HepG2 (cell line): ENCODE measurements around the gene LMAN1L. TPM values are rescaled to one million over a fixed set of nuclear protein-coding genes. Genes with fewer than 3 reads are reported as not detected.

Experiments
- ATF7-NPFF ChIP-seq: sonication (generic); formaldehyde crosslinking; IDR thresholded peaks from 2 replicates; pipeline ENCODE4 v1.8.1; 2023; ENCODE audit warnings: mild to moderate bottlenecking, low read depth, missing genetic modification reagents, moderate library complexity
- CHCHD3 ChIP-seq: sonication (generic); formaldehyde crosslinking; IDR thresholded peaks from 2 replicates; pipeline ENCODE4 v1.8.0; 2022; ENCODE audit warnings: mild to moderate bottlenecking, missing genetic modification reagents, moderate library complexity
- GTF2F1 ChIP-seq: fragments of 150-350 bp; IDR thresholded peaks from 2 replicates; pipeline ENCODE4 v1.6.1; 2014; ENCODE audit warnings: low read length
- KDM4B ChIP-seq: sonication (generic); formaldehyde crosslinking; IDR thresholded peaks from 2 replicates; pipeline ENCODE4 v1.4.0; 2020; ENCODE audit warnings: missing genetic modification reagents
- MIXL1 ChIP-seq: IDR thresholded peaks from 2 replicates; pipeline ENCODE4 v1.6.1; 2016
- PCBP2 ChIP-seq: fragments of 200-400 bp; formaldehyde crosslinking; optimal IDR thresholded peaks from 2 replicates; pipeline ENCODE3; 2018; ENCODE audit warnings: low read length, low read depth; ENCODE audit not compliant: poor library complexity, severe bottlenecking
- TEF ChIP-seq: sonication (generic); formaldehyde crosslinking; IDR thresholded peaks from 2 replicates; pipeline ENCODE4 v1.5.0; 2020; ENCODE audit warnings: missing genetic modification reagents
- XBP1 ChIP-seq: sonication (generic); formaldehyde crosslinking; IDR thresholded peaks from 2 replicates; pipeline ENCODE4 v1.5.0; 2020; ENCODE audit warnings: missing genetic modification reagents
- ZBTB20 ChIP-seq: sonication (generic); formaldehyde crosslinking; IDR thresholded peaks from 2 replicates; pipeline ENCODE4 v1.8.1; 2023; ENCODE audit warnings: missing genetic modification reagents, low read depth, mild to moderate bottlenecking, borderline replicate concordance
- ZFY ChIP-seq: sonication (generic); formaldehyde crosslinking; IDR thresholded peaks from 2 replicates; pipeline ENCODE4 v1.4.0; 2020; ENCODE audit warnings: missing genetic modification reagents
- ZNF10 ChIP-seq: sonication (generic); formaldehyde crosslinking; IDR thresholded peaks from 2 replicates; pipeline ENCODE4 v1.4.0; 2020; ENCODE audit warnings: mild to moderate bottlenecking, low read depth, missing genetic modification reagents, borderline replicate concordance
- ZNF230 ChIP-seq: sonication (generic); formaldehyde crosslinking; IDR thresholded peaks from 2 replicates; pipeline ENCODE4 v1.4.0; 2020; ENCODE audit warnings: mild to moderate bottlenecking, missing genetic modification reagents
- ZNF598 ChIP-seq: sonication (generic); formaldehyde crosslinking; IDR thresholded peaks from 2 replicates; pipeline ENCODE4 v1.5.1; 2020; ENCODE audit warnings: mild to moderate bottlenecking, missing genetic modification reagents, borderline replicate concordance
- ZNF768 ChIP-seq: sonication (generic); formaldehyde crosslinking; IDR thresholded peaks from 2 replicates; pipeline ENCODE4 v1.4.0; 2020; ENCODE audit warnings: missing genetic modification reagents
- ZNF816 ChIP-seq: sonication (generic); formaldehyde crosslinking; IDR thresholded peaks from 2 replicates; pipeline ENCODE4 v1.8.0; 2022; ENCODE audit warnings: missing genetic modification reagents, mild to moderate bottlenecking, borderline replicate concordance
- ZNF878 ChIP-seq: sonication (generic); formaldehyde crosslinking; IDR thresholded peaks from 2 replicates; pipeline ENCODE4 v1.8.1; 2023; ENCODE audit warnings: mild to moderate bottlenecking, missing genetic modification reagents, moderate library complexity
- ZSCAN20 ChIP-seq: sonication (generic); formaldehyde crosslinking; IDR thresholded peaks from 2 replicates; pipeline ENCODE4 v1.4.0; 2020; ENCODE audit warnings: missing genetic modification reagents, mild to moderate bottlenecking, borderline replicate concordance
- polyA plus RNA-seq, 8 experiments: library from polyadenylated mRNA; depleted of rRNA in 3 of 8; stranded (reverse) in 7 of 8; unstranded in 1 of 8; fragments of >200 nt; fragmentation: Illumina TruSeq in 4 of 8; extraction: Trizol in 4 of 8; gene quantifications; 2 replicates each; pipeline versions ENCODE4 v1.2.1 to v1.2.3, GENCODE V29; 2011 to 2016; ENCODE audit warnings: low read depth in 4 of 8, missing spikeins in 1 of 8, mixed read lengths in 1 of 8; ENCODE audit not compliant: insufficient read depth in 1 of 8
- total RNA-seq, 5 experiments: library from RNA; depleted of rRNA; stranded (reverse); fragments of >200 nt; fragmentation: Illumina TruSeq; extraction: Trizol; gene quantifications; 2 replicates each; pipeline ENCODE4 v1.2.3, GENCODE V29; 2016; ENCODE audit warnings: low read depth in 1 of 5
- TF ChIP-seq, protein P1 (sequence below): sonication (generic); formaldehyde crosslinking; conservative IDR thresholded peaks from 2 replicates; pipeline ENCODE4 v1.5.0; 2020; ENCODE audit warnings: missing genetic modification reagents
- TF ChIP-seq, protein P2 (sequence below): IDR thresholded peaks from 2 replicates; pipeline ENCODE4 v1.6.1; 2018; ENCODE audit warnings: missing genetic modification reagents, mild to moderate bottlenecking, missing compliant biosample characterization
- TF ChIP-seq, protein P3 (sequence below): sonication (generic); formaldehyde crosslinking; IDR thresholded peaks from 2 replicates; pipeline ENCODE4 v1.5.0; 2020; ENCODE audit warnings: mild to moderate bottlenecking, missing genetic modification reagents, borderline replicate concordance

The LMAN1L gene
- total and polyA plus RNA-seq, 2 of the 13 experiments (the other 11 are each of a cell fraction or from before 2014, with no cell fraction given), result not detected

DNA sequence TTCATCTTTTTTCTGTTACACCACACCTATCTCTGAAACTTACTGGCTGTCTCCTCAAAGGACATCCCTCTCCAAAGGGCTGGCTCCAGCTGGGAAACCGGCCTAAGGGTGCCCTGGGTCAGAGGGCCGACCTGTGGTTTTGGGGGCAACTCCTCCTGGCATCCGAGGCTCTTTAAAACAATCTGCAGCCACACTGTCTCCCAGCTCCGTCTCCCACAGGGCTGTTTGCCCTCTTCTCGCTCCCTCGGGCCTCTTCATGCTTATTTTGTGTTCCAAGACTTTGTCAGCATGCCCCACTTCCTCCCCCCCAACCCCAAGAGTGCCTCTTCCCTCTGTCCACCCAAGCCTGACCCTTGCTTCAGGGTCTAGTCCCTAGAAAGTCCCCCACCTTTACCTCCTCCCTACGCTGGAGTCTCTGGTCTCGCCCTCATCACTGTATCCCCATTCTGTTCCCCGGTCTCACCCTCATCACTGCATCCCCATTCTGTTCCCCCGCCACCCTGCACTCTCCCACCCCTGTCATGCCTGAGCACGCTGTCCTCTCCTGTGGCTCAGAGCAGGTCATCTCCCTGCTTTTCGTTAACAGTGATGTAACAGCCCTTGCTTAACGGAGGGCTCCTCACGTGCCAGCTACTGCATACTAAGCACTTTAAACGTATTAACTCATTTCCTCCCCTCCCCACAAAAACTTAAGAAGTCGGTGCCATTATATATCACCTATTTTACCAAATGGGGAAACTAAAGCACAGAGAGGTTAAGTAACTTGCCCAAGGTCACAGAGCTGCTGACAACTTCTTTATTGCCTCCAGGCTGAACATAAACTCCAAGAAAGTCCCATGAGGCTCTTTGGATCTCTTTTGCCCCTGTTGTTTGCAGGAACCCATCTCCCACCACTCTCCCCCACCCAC lies 31.9 kb upstream of the LMAN1L start (continued):
- TF ChIP-seq, protein P1, sequence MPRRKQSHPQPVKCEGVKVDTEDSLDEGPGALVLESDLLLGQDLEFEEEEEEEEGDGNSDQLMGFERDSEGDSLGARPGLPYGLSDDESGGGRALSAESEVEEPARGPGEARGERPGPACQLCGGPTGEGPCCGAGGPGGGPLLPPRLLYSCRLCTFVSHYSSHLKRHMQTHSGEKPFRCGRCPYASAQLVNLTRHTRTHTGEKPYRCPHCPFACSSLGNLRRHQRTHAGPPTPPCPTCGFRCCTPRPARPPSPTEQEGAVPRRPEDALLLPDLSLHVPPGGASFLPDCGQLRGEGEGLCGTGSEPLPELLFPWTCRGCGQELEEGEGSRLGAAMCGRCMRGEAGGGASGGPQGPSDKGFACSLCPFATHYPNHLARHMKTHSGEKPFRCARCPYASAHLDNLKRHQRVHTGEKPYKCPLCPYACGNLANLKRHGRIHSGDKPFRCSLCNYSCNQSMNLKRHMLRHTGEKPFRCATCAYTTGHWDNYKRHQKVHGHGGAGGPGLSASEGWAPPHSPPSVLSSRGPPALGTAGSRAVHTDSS, result no peak
- TF ChIP-seq KDM4B (CRISPR knock-in tag) (no peak), ZBTB20 (CRISPR knock-in tag) (no peak), ZSCAN20 (CRISPR knock-in tag) (no peak), ZNF878 (CRISPR knock-in tag) (no peak), TEF (CRISPR knock-in tag) (no peak), ZNF10 (CRISPR knock-in tag) (no peak), ZNF816 (no peak), MIXL1 (CRISPR knock-in tag) (no peak), ZNF598 (CRISPR knock-in tag) (no peak), ZFY (no peak), GTF2F1 (no peak), ZNF230 (CRISPR knock-in tag) (0 out of 2 replicates have a peak, but pooled peaks have one; percentile 24), ATF7-NPFF (CRISPR knock-in tag) (no peak), CHCHD3 (CRISPR knock-in tag) (no peak), PCBP2 (peak; percentile 17), XBP1 (CRISPR knock-in tag) (no peak), ZNF768 (CRISPR knock-in tag) (peak; percentile 90)
- TF ChIP-seq, protein P2, sequence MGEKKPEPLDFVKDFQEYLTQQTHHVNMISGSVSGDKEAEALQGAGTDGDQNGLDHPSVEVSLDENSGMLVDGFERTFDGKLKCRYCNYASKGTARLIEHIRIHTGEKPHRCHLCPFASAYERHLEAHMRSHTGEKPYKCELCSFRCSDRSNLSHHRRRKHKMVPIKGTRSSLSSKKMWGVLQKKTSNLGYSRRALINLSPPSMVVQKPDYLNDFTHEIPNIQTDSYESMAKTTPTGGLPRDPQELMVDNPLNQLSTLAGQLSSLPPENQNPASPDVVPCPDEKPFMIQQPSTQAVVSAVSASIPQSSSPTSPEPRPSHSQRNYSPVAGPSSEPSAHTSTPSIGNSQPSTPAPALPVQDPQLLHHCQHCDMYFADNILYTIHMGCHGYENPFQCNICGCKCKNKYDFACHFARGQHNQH (CRISPR knock-in tag), result 0 out of 2 replicates have a peak, but pooled peaks have one; percentile 0
- TF ChIP-seq, protein P3, sequence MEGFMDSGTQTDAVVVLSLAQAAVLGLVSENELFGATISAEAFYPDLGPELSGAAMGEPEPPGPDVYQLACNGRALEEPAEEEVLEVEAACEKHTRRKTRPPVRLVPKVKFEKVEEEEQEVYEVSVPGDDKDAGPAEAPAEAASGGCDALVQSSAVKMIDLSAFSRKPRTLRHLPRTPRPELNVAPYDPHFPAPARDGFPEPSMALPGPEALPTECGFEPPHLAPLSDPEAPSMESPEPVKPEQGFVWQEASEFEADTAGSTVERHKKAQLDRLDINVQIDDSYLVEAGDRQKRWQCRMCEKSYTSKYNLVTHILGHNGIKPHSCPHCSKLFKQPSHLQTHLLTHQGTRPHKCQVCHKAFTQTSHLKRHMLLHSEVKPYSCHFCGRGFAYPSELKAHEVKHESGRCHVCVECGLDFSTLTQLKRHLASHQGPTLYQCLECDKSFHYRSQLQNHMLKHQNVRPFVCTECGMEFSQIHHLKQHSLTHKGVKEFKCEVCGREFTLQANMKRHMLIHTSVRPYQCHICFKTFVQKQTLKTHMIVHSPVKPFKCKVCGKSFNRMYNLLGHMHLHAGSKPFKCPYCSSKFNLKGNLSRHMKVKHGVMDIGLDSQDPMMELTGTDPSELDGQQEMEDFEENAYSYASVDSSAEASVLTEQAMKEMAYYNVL (CRISPR knock-in tag), result no peak
